Measurements from ENCODE around the gene LYRM4. TPM values are rescaled to one million over a fixed set of nuclear protein-coding genes. Genes with fewer than 3 reads are reported as not detected.

The LYRM4 gene
- total RNA-seq, 2 experiments from 2014 or later = 24.8 to 28.1 TPM

DNA sequence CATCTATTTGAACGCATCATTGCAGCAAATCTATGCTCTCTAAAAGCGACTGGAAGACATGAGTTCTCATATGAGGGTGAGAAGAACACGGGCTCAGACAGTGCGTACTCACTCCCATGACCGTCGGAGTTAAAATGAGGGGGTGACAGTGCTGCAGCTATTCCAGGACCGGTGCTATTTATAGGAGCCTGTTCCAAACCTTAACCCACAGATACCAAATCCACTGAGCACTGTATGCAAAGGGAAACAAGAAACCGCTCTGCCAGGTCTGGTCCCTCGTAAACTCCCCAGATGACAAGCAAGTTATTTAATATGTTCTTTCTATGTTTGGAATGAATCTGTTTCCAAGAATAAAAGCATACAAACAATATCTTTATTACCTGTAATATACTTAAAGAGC lies 152.7 kb downstream of the LYRM4 start:
- H3K27ac Mint-ChIP-seq = no peak overlapping the region
- CTCF ChIA-PET = no interaction called here
- POLR2A ChIA-PET = no interaction called here
- Histone ChIP-seq H3K27me3 (ENCODE audit: control insufficient read depth in 1 of 2, insufficient read depth in 2 of 2, low read length in 2 of 2) (no peaks in the 10 kb centered on the region), H3K4me3 (ENCODE audit: low read length) (no peak overlapping the region), H3K4me1 (ENCODE audit: insufficient read depth, low read length) (no peaks in the 10 kb centered on the region), H3K36me3 (ENCODE audit: insufficient read depth, low read length) (no peaks in the 10 kb centered on the region), H3K27ac (ENCODE audit: low read depth in 1 of 2, low read length in 2 of 2) (no peak overlapping the region), H3K9me3 (ENCODE audit: control insufficient read depth in 1 of 2, insufficient read depth in 1 of 2, low read length in 2 of 2) (no peaks in the 10 kb centered on the region)
- no peaks in the 10 kb centered on the region for H3K27me3 Mint-ChIP-seq
- no peaks in the 10 kb centered on the region for H3K9me3 Mint-ChIP-seq
- no peak for DNase-seq
- no peaks in the 10 kb centered on the region for H3K4me1 Mint-ChIP-seq (ENCODE audit: low read depth)
- H3K36me3 Mint-ChIP-seq (ENCODE audit: low read depth) = no peaks in the 10 kb centered on the region
- TF ChIP-seq, protein P1, sequence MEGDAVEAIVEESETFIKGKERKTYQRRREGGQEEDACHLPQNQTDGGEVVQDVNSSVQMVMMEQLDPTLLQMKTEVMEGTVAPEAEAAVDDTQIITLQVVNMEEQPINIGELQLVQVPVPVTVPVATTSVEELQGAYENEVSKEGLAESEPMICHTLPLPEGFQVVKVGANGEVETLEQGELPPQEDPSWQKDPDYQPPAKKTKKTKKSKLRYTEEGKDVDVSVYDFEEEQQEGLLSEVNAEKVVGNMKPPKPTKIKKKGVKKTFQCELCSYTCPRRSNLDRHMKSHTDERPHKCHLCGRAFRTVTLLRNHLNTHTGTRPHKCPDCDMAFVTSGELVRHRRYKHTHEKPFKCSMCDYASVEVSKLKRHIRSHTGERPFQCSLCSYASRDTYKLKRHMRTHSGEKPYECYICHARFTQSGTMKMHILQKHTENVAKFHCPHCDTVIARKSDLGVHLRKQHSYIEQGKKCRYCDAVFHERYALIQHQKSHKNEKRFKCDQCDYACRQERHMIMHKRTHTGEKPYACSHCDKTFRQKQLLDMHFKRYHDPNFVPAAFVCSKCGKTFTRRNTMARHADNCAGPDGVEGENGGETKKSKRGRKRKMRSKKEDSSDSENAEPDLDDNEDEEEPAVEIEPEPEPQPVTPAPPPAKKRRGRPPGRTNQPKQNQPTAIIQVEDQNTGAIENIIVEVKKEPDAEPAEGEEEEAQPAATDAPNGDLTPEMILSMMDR (IDR thresholded peaks at IDR 0.05) = no peak
- H3K4me3 Mint-ChIP-seq = no peak overlapping the region
- intact Hi-C loops (cut with DNase I, micrococcal nuclease) = no loop called here
- no peak for ATAC-seq (ENCODE audit: poor library complexity)

DNA sequence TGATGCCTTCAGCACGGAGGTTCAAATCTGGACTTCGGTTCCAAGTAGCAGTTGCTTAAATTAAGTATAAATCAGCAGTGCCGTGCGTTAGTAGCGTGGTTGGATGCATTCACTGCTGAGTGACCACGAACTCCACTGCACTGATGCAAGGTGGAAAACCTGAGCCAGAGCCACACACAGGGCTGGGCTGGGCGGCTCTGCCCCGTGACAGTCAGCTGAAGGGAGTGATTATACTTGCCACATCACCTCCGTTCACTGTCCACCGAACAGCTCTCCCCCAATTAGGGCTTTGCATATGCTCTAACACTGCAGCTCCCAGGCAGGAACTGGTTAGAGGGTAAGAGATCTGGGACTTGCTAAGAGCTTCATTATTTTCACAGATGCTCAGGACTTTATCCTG lies 153.4 kb downstream of the LYRM4 start:
- Histone ChIP-seq H3K27ac (ENCODE audit: low read depth in 1 of 2, low read length in 2 of 2) (no peak overlapping the region), H3K36me3 (ENCODE audit: insufficient read depth, low read length) (no peaks in the 10 kb centered on the region), H3K4me1 (ENCODE audit: insufficient read depth, low read length) (no peaks in the 10 kb centered on the region), H3K4me3 (ENCODE audit: low read length) (no peak overlapping the region), H3K27me3 (ENCODE audit: control insufficient read depth in 1 of 2, insufficient read depth in 2 of 2, low read length in 2 of 2) (no peaks in the 10 kb centered on the region), H3K9me3 (ENCODE audit: control insufficient read depth in 1 of 2, insufficient read depth in 1 of 2, low read length in 2 of 2) (no peaks in the 10 kb centered on the region)
- Mint-ChIP-seq H3K9me3 (no peaks in the 10 kb centered on the region), H3K4me3 (no peak overlapping the region), H3K27ac (no peak overlapping the region), H3K4me1 (ENCODE audit: low read depth) (no peaks in the 10 kb centered on the region), H3K27me3 (no peaks in the 10 kb centered on the region), H3K36me3 (ENCODE audit: low read depth) (no peaks in the 10 kb centered on the region)
- TF ChIP-seq, protein P1 (IDR thresholded peaks at IDR 0.05) = no peak
- ChIA-PET POLR2A (no interaction called here), CTCF (no interaction called here)
- DNase-seq (no peak), ATAC-seq (ENCODE audit: poor library complexity) (no peak)
- intact Hi-C loops (cut with DNase I, micrococcal nuclease) = no loop called here

DNA sequence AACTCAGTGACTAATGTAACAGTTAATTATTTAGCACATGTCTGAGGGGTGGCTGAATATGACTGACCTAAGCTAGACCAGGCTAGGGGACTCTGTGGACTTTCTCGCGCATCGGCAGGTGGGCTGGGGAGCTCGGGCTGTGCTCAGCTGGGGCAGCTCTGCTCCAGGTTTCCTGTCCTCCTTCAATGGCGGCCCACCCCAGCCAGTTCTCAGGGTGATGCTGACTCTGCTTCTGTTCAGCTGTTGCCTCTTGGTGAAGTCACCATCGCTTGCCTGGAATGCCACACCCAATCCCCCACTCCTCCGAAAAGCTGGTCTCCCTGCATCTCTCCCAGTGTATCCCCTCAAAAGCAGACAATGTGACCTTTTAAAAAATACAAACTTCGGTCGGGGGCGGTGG lies 155.6 kb downstream of the LYRM4 start:
- H3K27me3 ChIP-seq (ENCODE audit: control insufficient read depth in 1 of 2, insufficient read depth in 2 of 2, low read length in 2 of 2) = no peaks in the 10 kb centered on the region
- H3K4me3 Mint-ChIP-seq = no peak overlapping the region
- no peak for DNase-seq
- TF ChIP-seq, protein P1 (IDR thresholded peaks at IDR 0.05) = no peak
- ATAC-seq (ENCODE audit: poor library complexity) = no peak
- H3K36me3 Mint-ChIP-seq (ENCODE audit: low read depth) = no peaks in the 10 kb centered on the region
- no peaks in the 10 kb centered on the region for H3K27me3 Mint-ChIP-seq
- intact Hi-C loops (cut with DNase I, micrococcal nuclease) = no loop called here
- no peak overlapping the region for H3K27ac ChIP-seq (ENCODE audit: low read depth in 1 of 2, low read length in 2 of 2)
- no peaks in the 10 kb centered on the region for H3K36me3 ChIP-seq (ENCODE audit: insufficient read depth, low read length)
- no peak overlapping the region for H3K4me3 ChIP-seq (ENCODE audit: low read length)
- no peaks in the 10 kb centered on the region for H3K9me3 Mint-ChIP-seq
- H3K9me3 ChIP-seq (ENCODE audit: control insufficient read depth in 1 of 2, insufficient read depth in 1 of 2, low read length in 2 of 2) = no peaks in the 10 kb centered on the region
- H3K4me1 Mint-ChIP-seq (ENCODE audit: low read depth) = no peaks in the 10 kb centered on the region
- H3K27ac Mint-ChIP-seq = no peak overlapping the region
- H3K4me1 ChIP-seq (ENCODE audit: insufficient read depth, low read length) = no peaks in the 10 kb centered on the region
- ChIA-PET CTCF (no interaction called here), POLR2A (no interaction called here)

Data from CD4-positive, alpha-beta T cell (primary cell).